ENCODE data around the gene DAND5.

DNA sequence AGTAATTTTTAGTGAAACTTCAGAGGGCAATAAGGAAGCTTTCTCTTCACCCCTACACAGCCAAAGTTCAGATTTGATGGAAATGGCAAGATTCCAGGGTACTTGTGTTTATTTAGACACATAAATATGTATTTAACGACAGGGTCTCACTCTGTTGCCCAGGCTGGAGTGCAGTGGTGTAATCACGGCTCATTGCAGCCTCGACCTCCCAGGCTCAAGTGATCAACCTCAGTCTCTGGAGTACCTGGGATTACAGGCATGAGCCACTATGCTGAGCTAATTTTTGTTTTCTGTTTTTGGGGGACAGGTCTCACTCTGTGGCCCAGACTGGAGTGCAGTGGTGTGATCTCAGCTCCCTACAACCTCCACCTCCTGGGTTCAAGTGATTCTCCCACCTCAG is 48.3 kb upstream of the DAND5 start:
- TF ChIP-seq, protein P1, sequence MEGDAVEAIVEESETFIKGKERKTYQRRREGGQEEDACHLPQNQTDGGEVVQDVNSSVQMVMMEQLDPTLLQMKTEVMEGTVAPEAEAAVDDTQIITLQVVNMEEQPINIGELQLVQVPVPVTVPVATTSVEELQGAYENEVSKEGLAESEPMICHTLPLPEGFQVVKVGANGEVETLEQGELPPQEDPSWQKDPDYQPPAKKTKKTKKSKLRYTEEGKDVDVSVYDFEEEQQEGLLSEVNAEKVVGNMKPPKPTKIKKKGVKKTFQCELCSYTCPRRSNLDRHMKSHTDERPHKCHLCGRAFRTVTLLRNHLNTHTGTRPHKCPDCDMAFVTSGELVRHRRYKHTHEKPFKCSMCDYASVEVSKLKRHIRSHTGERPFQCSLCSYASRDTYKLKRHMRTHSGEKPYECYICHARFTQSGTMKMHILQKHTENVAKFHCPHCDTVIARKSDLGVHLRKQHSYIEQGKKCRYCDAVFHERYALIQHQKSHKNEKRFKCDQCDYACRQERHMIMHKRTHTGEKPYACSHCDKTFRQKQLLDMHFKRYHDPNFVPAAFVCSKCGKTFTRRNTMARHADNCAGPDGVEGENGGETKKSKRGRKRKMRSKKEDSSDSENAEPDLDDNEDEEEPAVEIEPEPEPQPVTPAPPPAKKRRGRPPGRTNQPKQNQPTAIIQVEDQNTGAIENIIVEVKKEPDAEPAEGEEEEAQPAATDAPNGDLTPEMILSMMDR (IDR thresholded peaks at IDR 0.05 in 8 of 11, conservative IDR thresholded peaks at IDR 0.05 in 3 of 11) = no peak
- TF ChIP-seq POLR2AphosphoS5 (IDR thresholded peaks at IDR 0.05) = no peak

Data from spleen (tissue), 7 donors.